HG03025 (cell line): Measurements from ENCODE around the gene CENPO.
"Not testable (repeated sequence)": the region's sequence is repeated elsewhere in the genome, so short reads cannot be mapped to it uniquely, and the experiment has no call there.

Experiments used
- ATAC-seq: cut with Tn5 transposase; IDR thresholded peaks from one replicate; pipeline ENCODE4 v1.9.1; 2021; ENCODE audit warnings: mild to moderate bottlenecking, moderate library complexity; ENCODE audit not compliant: unreplicated experiment, low FRiP score

Gene CENPO

GRCh38 chr2:24833821-24834732 is 40.9 kb downstream of the CENPO start:
- ATAC-seq, result no peak

DNA sequence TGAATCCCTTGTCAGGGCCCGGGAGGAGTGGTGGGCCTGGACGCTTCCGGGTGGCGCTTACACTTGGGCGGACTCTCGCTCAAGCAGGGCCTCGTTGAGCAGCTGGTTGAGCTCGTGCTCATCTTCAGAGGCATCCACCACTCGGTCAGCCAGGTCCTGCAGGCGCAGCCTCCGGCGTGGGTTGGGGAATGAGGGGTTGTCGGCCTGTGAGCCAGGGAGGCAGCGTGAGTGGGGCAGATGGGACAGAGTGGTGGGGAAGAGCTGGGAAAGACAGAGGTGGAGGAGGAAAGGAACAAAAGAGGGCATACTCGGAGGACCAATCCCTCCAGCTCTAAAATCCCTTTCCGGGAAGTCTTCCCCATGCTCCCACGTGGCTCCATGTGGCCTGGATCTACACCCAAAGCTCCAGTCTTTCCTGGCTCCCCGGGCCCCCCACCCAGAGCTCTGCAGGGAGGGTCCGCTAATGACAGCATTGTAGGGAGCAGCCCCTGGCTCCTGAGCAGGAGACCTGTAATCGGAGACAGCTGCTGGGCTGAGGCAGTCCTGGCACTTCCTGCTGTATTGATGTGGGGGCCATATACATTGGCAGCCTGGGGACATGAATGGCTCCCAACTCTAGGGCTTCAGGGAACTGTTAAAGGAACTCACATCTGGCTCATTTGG is 41.6 kb downstream of the CENPO start:
- ATAC-seq, result no peak

DNA sequence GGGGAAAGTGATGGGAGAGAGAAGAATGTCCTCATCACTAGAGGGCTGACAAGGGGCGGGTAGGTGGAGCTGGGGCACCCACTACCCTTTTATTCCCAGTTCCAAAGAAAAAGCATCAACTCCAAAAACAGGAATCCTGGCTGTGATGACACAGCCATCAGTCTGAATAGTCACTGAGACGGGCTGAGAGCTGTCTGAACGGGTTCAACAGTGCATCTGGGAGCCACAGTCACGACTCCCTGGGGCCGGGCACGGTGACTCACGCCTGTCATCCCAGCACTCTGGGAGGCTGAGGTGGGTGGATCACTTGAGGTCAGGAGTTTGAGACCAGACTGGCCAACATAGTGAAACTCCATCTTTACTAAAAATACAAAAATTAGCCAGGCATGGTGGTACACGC is 42.2 kb downstream of the CENPO start:
- ATAC-seq, result not testable (repeated sequence)

DNA sequence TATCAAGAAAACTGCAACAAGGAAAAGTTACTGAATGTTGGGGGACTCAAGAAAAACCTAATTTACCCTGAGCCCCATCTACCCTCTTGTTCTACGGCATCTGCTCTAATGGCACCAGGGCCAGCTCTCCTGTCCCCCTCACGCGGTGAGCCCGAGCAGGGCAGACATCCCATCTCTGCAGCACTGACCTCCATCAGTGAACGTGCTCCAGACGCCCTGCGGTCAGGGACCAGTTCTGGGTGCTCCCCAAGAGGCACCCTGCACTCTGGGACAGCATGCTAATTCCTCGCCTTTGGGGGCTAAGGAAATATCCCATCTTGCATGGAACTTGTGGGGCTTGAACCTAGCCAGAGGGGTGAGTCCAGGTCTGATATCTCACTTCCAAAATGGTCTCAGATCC is 43.0 kb downstream of the CENPO start:
- no peak for ATAC-seq

DNA sequence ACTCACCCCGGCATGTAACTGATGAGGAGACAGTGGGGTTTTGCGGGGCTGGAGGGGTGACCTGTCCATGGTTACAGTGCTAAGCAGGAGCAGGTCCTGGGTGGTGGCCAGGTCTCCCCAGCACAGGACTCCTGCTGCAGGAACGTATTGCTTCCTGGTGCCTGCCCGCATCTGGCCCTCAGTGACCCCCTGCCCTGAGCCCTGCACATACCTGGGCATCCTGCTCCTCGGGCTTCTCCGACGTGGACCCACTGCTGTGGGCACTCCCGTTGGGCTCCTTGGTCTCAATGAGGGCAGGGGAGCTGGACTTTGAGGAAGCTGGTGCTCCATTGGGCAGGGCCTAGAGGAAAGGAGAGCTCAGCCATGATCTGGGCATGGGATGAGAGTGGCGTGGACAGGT is 43.5 kb downstream of the CENPO start:
- ATAC-seq, result no peak

DNA sequence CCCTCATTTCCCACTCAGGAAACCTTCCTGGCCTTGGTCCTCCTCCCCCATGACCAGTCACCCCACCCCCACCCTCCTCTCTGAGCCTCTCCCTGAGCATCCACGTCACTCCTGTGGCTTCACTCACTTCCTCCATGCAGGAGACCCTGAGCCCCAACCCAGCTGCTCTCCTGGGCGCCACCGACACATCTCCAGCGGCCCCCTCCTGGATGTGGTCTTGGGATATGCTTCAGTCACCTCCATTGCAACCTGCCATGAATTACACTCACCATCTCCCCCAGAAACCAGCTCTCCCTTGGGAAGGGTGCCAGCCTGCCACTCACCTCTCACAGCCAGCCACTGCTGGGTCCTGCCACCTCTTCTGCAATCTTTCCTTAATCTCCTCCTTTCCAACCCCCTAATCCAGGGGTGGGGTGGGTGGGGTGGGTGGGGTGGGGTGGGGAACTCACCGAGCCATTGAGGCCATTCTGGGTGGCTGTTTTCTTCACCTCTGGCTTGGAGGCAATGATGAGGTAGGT is 44.8 kb downstream of the CENPO start:
- no peak for ATAC-seq

- ATAC-seq, result no peak
Measured at GRCh38 chr2:24838541-24838940, 45.3 kb downstream of the CENPO start.

- no peak for ATAC-seq
Measured at GRCh38 chr2:24839729-24840128, 46.5 kb downstream of the CENPO start.

DNA sequence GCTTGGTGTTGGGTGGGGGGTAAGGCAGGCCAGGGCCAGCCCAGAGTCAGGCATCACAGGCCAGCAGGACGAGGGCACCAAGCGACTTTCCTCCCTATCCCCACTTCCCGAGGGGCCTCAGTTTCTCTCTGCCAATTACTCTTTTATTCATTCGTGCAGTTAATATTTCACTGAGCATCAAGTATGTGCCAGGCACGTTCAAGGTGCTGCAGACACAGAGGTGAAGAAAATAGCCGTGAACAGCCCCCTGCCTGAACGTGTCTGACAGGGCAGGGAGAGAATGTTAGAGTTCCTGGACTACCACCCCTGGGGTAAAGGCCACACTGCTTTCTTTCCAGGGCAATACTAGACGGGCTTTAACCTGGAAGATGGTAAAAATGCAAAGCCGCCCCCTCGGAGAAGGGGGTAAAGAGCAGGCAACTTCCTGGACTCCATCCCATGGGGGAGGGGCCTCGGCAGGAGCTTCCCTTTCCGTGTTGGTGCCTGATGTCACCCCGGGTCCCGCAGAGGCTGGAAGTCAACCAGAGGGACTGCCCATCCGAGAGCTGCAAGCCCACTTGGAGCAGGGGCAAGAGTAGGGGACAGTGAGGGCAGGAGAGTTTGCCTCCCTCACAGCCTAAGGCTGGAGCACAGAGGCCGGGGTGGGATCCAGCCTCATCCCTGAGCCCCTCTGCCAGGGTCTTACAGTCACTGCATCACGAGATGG is 47.1 kb downstream of the CENPO start:
- ATAC-seq, result no peak

- no peak for ATAC-seq
Measured at GRCh38 chr2:24840962-24841945, 48.0 kb downstream of the CENPO start.

DNA sequence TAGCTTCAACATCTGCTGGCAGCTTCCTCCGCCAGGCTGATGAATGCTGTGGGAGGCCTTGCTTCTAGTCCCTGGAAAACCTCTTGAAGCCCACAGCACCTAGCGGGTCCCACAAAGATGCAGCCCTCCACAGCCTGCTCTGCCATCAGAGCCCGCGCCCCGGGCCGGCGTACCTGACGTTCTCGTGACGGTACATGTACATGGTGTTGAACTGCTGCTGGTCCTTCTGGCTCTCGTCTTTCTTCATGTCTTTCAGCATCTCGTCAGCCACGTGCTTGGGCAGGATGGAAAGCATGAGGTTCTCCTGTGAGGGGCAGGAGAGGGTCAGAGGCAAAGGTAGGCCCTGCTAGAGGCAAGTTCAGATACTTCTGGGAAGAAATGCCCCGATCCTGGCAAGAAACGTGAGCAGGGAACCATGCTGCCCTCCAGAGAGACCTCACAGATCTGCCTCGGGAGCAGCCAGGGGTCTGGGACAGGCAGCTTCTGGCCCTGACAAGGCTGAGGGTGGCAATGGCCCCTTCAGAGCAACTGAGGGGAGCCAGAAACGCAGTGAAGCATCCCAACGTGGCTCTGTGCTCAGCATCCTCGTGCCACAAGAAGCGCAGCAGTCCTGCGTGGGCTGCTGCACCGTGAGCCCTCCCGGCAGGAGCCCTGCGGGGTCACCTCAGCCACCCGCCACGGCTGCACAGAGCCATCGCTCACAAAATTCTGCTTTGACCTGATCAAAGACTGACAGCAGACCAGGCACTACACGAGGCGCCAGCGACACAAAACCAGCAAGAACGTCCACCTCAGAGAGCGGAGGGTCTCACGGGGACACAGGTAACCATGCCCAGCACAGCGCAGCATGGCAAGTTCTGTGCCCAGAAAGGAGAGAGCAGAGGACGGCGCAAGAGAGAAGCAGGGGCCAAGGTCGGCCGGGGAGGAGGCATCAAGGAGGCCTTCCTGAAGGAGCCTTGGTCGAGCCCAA is 49.1 kb downstream of the CENPO start:
- ATAC-seq, result no peak

GRCh38 chr2:24843330-24843860 is 50.2 kb downstream of the CENPO start:
- no peak for ATAC-seq

DNA sequence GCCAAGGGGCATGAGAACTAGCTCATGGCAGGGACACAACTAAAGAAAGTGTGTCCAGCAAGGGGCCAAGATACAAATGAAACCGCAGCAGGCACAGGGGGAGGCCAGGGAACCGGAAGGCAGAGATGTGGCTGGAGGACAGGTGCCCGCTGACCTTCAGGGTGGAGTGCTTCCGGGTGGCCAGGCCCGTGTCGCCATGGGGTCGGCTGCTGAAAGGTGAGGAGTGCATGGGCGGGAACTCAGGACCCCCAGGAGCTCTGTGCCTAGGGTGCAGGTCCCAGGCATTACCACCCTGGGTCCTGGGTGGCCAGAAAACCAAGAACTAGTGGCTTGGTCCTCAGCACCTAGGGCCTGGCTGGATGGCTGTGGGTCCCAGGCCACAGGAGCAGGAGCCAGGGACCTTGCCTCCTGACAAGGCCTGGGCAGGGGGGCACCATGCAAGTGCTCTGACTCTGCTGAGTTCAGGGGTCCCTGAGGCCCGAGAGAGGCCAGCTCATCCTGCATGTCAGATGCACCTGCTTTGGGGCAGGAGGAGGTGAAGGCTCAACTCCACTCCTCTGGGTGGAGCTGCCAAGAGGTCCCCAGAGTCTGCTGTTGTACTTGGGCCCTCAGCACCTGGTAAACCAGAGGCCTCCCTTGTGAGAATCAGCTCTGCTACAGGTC is 50.9 kb downstream of the CENPO start:
- no peak for ATAC-seq

DNA sequence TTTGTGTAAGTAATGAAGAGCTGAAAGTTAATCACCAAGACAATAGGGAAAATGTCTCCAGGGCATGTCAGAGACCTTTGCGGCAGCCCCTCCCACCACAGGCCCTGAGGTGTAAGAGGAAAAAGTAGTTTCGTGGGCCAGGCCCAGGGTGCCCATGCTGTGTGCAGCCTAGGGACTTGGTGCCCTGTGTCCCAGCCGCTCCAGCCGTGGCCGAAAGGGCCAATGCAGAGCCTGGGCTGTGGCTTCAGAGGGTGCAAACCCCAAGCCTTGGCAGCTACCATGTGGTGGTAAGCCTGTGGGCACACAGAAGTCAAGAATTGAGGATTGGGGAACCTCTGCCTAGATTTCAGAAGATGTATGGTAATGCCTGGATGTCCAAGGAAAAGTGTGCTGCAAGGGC is 52.5 kb downstream of the CENPO start:
- no peak for ATAC-seq

DNA sequence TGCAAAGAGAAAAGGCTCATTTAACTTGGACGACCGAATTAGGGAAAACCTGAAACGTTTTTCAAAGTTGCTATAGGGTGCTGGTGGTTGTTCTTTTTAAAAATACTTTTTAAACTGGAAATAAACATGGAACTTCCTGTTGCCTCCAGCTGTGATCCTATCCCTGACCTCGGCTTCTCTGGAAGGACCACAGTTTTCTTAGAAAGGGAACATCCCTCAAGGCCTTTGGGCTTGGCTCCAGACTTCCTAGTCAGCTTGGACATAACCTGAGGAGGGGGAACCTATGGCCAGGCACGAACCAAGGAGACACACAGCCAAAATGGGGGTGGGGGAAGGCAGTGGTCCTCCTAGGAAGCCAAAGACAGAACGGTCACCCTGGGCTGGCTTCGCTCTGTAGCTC is 57.7 kb downstream of the CENPO start:
- ATAC-seq, result no peak

- ATAC-seq, result no peak
Measured at GRCh38 chr2:24852026-24852425, 58.8 kb downstream of the CENPO start.

GRCh38 chr2:24852431-24853020 is 59.3 kb downstream of the CENPO start:
- no peak for ATAC-seq

GRCh38 chr2:24853046-24853445 is 59.8 kb downstream of the CENPO start:
- ATAC-seq, result no peak
